Activated B cell treated with CpG ODN at 0.5 μM for 24 hours (primary cell): ENCODE measurements around the gene ZNF860. TPM values are rescaled to one million over a fixed set of nuclear protein-coding genes. Genes with fewer than 3 reads are reported as not detected.

Experiments
- ATAC-seq: fragments of 200-7000 bp; cut with Tn5 transposase; one replicate; pipeline ENCODE4 v1.10.0; 2021; ENCODE audit warnings: low read depth, mild to moderate bottlenecking, moderate library complexity
- CTCF ChIA-PET: fragments of 350-600 bp; sonication (Branson Sonifier 250); formaldehyde crosslinking; loops from one replicate; lab custom pipeline; 2021; ENCODE audit warnings: antibody characterized with exemption; lab: Charles Lee
- POLR2A ChIA-PET: fragments of 350-600 bp; sonication (Branson Sonifier 250); formaldehyde crosslinking; loops from one replicate; lab custom pipeline; 2021; ENCODE audit warnings: antibody characterized with exemption; lab: Charles Lee
- DNase-seq: peaks from one replicate; pipeline ENCODE4 v3.0.0; 2022
- H3K27ac Mint-ChIP-seq: one replicate; pipeline ENCODE4 v1.8.0; 2020; ENCODE audit warnings: mixed read lengths
- H3K27me3 Mint-ChIP-seq: one replicate; pipeline ENCODE4 v1.8.0; 2021; ENCODE audit warnings: mixed read lengths
- H3K36me3 Mint-ChIP-seq: one replicate; pipeline ENCODE4 v1.8.0; 2021; ENCODE audit warnings: low read depth, mixed read lengths
- H3K4me1 Mint-ChIP-seq: one replicate; pipeline ENCODE4 v1.8.0; 2021; ENCODE audit warnings: mixed read lengths
- H3K4me3 Mint-ChIP-seq: one replicate; pipeline ENCODE4 v1.8.0; 2020; ENCODE audit warnings: mild to moderate bottlenecking, mixed read lengths
- H3K9me3 Mint-ChIP-seq: one replicate; pipeline ENCODE4 v1.8.0; 2020; ENCODE audit warnings: mixed read lengths
- intact Hi-C: fragments of 100-400 bp; cut with micrococcal nuclease; formaldehyde crosslinking; loops from one replicate; pipeline ENCODE4 v1.15.1; 2024
- total RNA-seq: library from RNA; stranded (reverse); gene quantifications from 2 replicates; pipeline ENCODE4 v1.2.3, GENCODE V29; 2022
- TF ChIP-seq, protein P1 (sequence below): fragments of 200-600 bp; IDR thresholded peaks from one replicate; pipeline ENCODE4 v1.8.0; 2022; ENCODE audit warnings: antibody characterized with exemption, mild to moderate bottlenecking

The ZNF860 gene
- total RNA-seq, 1 donor from 2014 or later: 19.1 TPM

- TF ChIP-seq, protein P1, sequence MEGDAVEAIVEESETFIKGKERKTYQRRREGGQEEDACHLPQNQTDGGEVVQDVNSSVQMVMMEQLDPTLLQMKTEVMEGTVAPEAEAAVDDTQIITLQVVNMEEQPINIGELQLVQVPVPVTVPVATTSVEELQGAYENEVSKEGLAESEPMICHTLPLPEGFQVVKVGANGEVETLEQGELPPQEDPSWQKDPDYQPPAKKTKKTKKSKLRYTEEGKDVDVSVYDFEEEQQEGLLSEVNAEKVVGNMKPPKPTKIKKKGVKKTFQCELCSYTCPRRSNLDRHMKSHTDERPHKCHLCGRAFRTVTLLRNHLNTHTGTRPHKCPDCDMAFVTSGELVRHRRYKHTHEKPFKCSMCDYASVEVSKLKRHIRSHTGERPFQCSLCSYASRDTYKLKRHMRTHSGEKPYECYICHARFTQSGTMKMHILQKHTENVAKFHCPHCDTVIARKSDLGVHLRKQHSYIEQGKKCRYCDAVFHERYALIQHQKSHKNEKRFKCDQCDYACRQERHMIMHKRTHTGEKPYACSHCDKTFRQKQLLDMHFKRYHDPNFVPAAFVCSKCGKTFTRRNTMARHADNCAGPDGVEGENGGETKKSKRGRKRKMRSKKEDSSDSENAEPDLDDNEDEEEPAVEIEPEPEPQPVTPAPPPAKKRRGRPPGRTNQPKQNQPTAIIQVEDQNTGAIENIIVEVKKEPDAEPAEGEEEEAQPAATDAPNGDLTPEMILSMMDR: no peak
- Mint-ChIP-seq H3K4me1 (peaks cover 91% of the 10 kb centered on the region), H3K9me3 (peaks cover 10% of the 10 kb centered on the region), H3K36me3 (peaks cover 30% of the 10 kb centered on the region), H3K27ac (peak overlapping the region; percentile 96), H3K27me3 (no peaks in the 10 kb centered on the region), H3K4me3 (peak overlapping the region; percentile 75)
- ChIA-PET CTCF (interaction anchor here (0.9 to 1.2 kb wide), 2 partner anchors 48 to 192 kb away, joined by 3 read pairs; no protein-coding TSS in a partner anchor), POLR2A (interaction anchor here (0.6 to 1.8 kb wide), 13 partner anchors 9 to 420 kb away, joined by 3 to 38 read pairs (median 6); partner anchors contain the start of genes OSBPL10, STT3B and ZNF860)
- ATAC-seq (peak; percentile 82), DNase-seq (peak; percentile 61)
- intact Hi-C loops: loop anchor here (1.0 to 10.0 kb wide), 6 partner anchors 8 to 1347 kb away; partner anchors contain the start of gene TGFBR2
These were observed 29.3 kb upstream of the ZNF860 start for GRCh38 chr3:31952205-31952604.

- peak overlapping the region; percentile 33 for H3K4me3 Mint-ChIP-seq
- intact Hi-C loops: loop anchor here (1.0 to 10.0 kb wide), 5 partner anchors 8 to 1348 kb away; partner anchors contain the start of gene TGFBR2
- ChIA-PET POLR2A (interaction anchor here (0.6 to 1.6 kb wide), 5 partner anchors 9 to 411 kb away, joined by 3 to 11 read pairs (median 4); no protein-coding TSS in a partner anchor), CTCF (interaction anchor here (1.2 to 1.3 kb wide), 2 partner anchors 23 to 66 kb away, joined by 4 read pairs; no protein-coding TSS in a partner anchor)
- peaks cover 91% of the 10 kb centered on the region for H3K4me1 Mint-ChIP-seq
- TF ChIP-seq, protein P1: no peak
- H3K36me3 Mint-ChIP-seq: peaks cover 30% of the 10 kb centered on the region
- ATAC-seq (peak; percentile 34), DNase-seq (no peak)
- H3K27ac Mint-ChIP-seq: peak overlapping the region; percentile 96
- H3K27me3 Mint-ChIP-seq: no peaks in the 10 kb centered on the region
- H3K9me3 Mint-ChIP-seq: peaks cover 10% of the 10 kb centered on the region
These were observed 28.5 kb upstream of the ZNF860 start for GRCh38 chr3:31953091-31953490.

- peak overlapping the region; percentile 33 for H3K4me3 Mint-ChIP-seq
- DNase-seq: no peak
- peaks cover 91% of the 10 kb centered on the region for H3K4me1 Mint-ChIP-seq
- ChIA-PET CTCF (interaction anchor here (1.2 to 1.3 kb wide), 2 partner anchors 22 to 65 kb away, joined by 4 read pairs; no protein-coding TSS in a partner anchor), POLR2A (interaction anchor here (0.6 to 1.7 kb wide), 3 partner anchors 9 to 19 kb away, joined by 3 to 6 read pairs (median 4); no protein-coding TSS in a partner anchor)
- H3K36me3 Mint-ChIP-seq: peaks cover 30% of the 10 kb centered on the region
- no peak for ATAC-seq
- intact Hi-C loops: loop anchor here (1.0 to 10.0 kb wide), 5 partner anchors 8 to 1349 kb away; partner anchors contain the start of gene TGFBR2
- H3K27me3 Mint-ChIP-seq: no peaks in the 10 kb centered on the region
- H3K9me3 Mint-ChIP-seq: peaks cover 9% of the 10 kb centered on the region
- peak overlapping the region; percentile 96 for H3K27ac Mint-ChIP-seq
- TF ChIP-seq, protein P1: no peak
These were observed 27.9 kb upstream of the ZNF860 start for GRCh38 chr3:31953636-31954035.

- DNase-seq: no peak
- Mint-ChIP-seq H3K4me3 (no peak overlapping the region), H3K27me3 (no peaks in the 10 kb centered on the region), H3K9me3 (peaks cover 6% of the 10 kb centered on the region), H3K4me1 (peaks cover 91% of the 10 kb centered on the region), H3K27ac (peak overlapping the region; percentile 96), H3K36me3 (peaks cover 23% of the 10 kb centered on the region)
- TF ChIP-seq, protein P1: no peak
- CTCF ChIA-PET: no interaction called here
- intact Hi-C loops: loop anchor here (10.0 kb wide), 3 partner anchors 479 to 1351 kb away; partner anchors contain the start of gene TGFBR2
- POLR2A ChIA-PET: interaction anchor here (0.7 to 1.2 kb wide), 3 partner anchors 21 to 33 kb away, joined by 4 to 5 read pairs (median 5); no protein-coding TSS in a partner anchor
- no peak for ATAC-seq
These were observed 26.0 kb upstream of the ZNF860 start for GRCh38 chr3:31955581-31955980.

GRCh38 chr3:31957106-31957505 lies 24.4 kb upstream of the ZNF860 start:
- TF ChIP-seq, protein P1: no peak
- ChIA-PET CTCF (no interaction called here), POLR2A (interaction anchor here (0.5 to 2.1 kb wide), 3 partner anchors 10 to 23 kb away, joined by 3 to 7 read pairs (median 6); no protein-coding TSS in a partner anchor)
- ATAC-seq (no peak), DNase-seq (no peak)
- H3K4me3 Mint-ChIP-seq: peak overlapping the region; percentile 26
- peak overlapping the region; percentile 94 for H3K27ac Mint-ChIP-seq
- peaks cover 93% of the 10 kb centered on the region for H3K4me1 Mint-ChIP-seq
- intact Hi-C loops: loop anchor here (10.0 kb wide), 3 partner anchors 478 to 1352 kb away; partner anchors contain the start of gene TGFBR2
- H3K9me3 Mint-ChIP-seq: peaks cover 4% of the 10 kb centered on the region
- peaks cover 20% of the 10 kb centered on the region for H3K36me3 Mint-ChIP-seq
- H3K27me3 Mint-ChIP-seq: no peaks in the 10 kb centered on the region
